Measurements from ENCODE around the gene SLC6A11. TPM values are rescaled to one million over a fixed set of nuclear protein-coding genes. Genes with fewer than 3 reads are reported as not detected.

SLC6A11 gene
- total and polyA plus RNA-seq, 9 of the 15 experiments (the other 6 are each of a cell fraction or from before 2014, with no cell fraction given), result 0.04 TPM; not detected in 8

GRCh38 chr3:10857235-10857634, 41.2 kb downstream of the SLC6A11 start:
- Histone ChIP-seq H3K4me2 (ENCODE audit: insufficient read depth, low read length) (no peak overlapping the region), H3K79me2 (ENCODE audit: control insufficient read depth, insufficient read depth, low read length) (no peaks in the 10 kb centered on the region), H3K36me3 (ENCODE audit: control insufficient read depth, insufficient read depth, low read length) (no peaks in the 10 kb centered on the region), H3K4me3 (no peak overlapping the region), H3K9me3 (replicated peaks; ENCODE audit: control insufficient read depth, insufficient read depth, low read depth, low read length) (no peaks in the 10 kb centered on the region), H2AFZ (ENCODE audit: low read depth, low read length) (no peak overlapping the region), H3K27me3 (ENCODE audit: control insufficient read depth in 2 of 2, insufficient read depth in 2 of 2, low read length in 2 of 2) (peaks cover 5 to 15% of the 10 kb centered on the region in 2 experiments; a peak in 3 of 5 replicates), H3K27ac (ENCODE audit: extremely low read depth, low read depth, low read length) (no peak overlapping the region), H3K9me1 (ENCODE audit: control insufficient read depth, insufficient read depth, low read length) (no peaks in the 10 kb centered on the region), H4K20me1 (replicated peaks; ENCODE audit: control insufficient read depth, insufficient read depth, low read length) (peaks cover 4% of the 10 kb centered on the region; the same call in 1 of the 2 replicates), H3K9ac (ENCODE audit: insufficient read depth in 1 of 2, low read depth in 2 of 2, low read length in 2 of 2) (no peak overlapping the region), H3K4me1 (replicated peaks in 1 of 2; ENCODE audit: control insufficient read depth in 2 of 2, insufficient read depth in 2 of 2, low read length in 2 of 2) (no peaks in the 10 kb centered on the region)
- intact Hi-C loops (cut with micrococcal nuclease), result no loop called here
- WGBS (ENCODE audit: insufficient coverage, low coverage, missing lambda C conversion rate), result 0% methylated on average over 2 of the region's 2 CpGs
- in situ Hi-C loops (cut with MboI), result no loop called here
- no peak for TF ChIP-seq ETV5 (CRISPR knock-in tag; IDR thresholded peaks at IDR 0.05; ENCODE audit: low read depth)
- TF ChIP-seq SPI1 (IDR thresholded peaks at IDR 0.05; ENCODE audit: borderline replicate concordance, low read depth, low read length), result no peak
- FAIRE-seq (no peak), DNase-seq (ENCODE audit: extremely low read depth in 1 of 4, low spot score in 3 of 4) (no peak), ATAC-seq (no peak)
- ChIA-PET CTCF (ENCODE audit: low intra/inter-chr PET ratio) (no interaction called here), POLR2A (no interaction called here)
- BruUV-seq (replicated peaks), result no TSS peak

- Histone ChIP-seq H3K9me1 (ENCODE audit: control insufficient read depth, insufficient read depth, low read length) (no peaks in the 10 kb centered on the region), H3K9ac (ENCODE audit: insufficient read depth in 1 of 2, low read depth in 2 of 2, low read length in 2 of 2) (no peak overlapping the region), H3K27me3 (ENCODE audit: control insufficient read depth in 2 of 2, insufficient read depth in 2 of 2, low read length in 2 of 2) (peaks cover under 1 to 6% of the 10 kb centered on the region in 2 experiments; a peak in 3 of 5 replicates), H3K4me1 (replicated peaks in 1 of 2; ENCODE audit: control insufficient read depth in 2 of 2, insufficient read depth in 2 of 2, low read length in 2 of 2) (no peaks in the 10 kb centered on the region), H3K27ac (ENCODE audit: extremely low read depth, low read depth, low read length) (no peak overlapping the region), H3K4me3 (no peak overlapping the region), H3K4me2 (ENCODE audit: insufficient read depth, low read length) (no peak overlapping the region), H2AFZ (ENCODE audit: low read depth, low read length) (no peak overlapping the region), H3K79me2 (ENCODE audit: control insufficient read depth, insufficient read depth, low read length) (no peaks in the 10 kb centered on the region), H3K9me3 (replicated peaks; ENCODE audit: control insufficient read depth, insufficient read depth, low read depth, low read length) (no peaks in the 10 kb centered on the region), H4K20me1 (replicated peaks; ENCODE audit: control insufficient read depth, insufficient read depth, low read length) (peaks cover 4% of the 10 kb centered on the region; the same call in 1 of the 2 replicates), H3K36me3 (ENCODE audit: control insufficient read depth, insufficient read depth, low read length) (no peaks in the 10 kb centered on the region)
- in situ Hi-C loops (cut with MboI) (no loop called here), intact Hi-C loops (cut with micrococcal nuclease) (no loop called here)
- WGBS (ENCODE audit: insufficient coverage, low coverage, missing lambda C conversion rate), result 0% methylated on average over 3 of the region's 3 CpGs
- no TSS peak for BruUV-seq (replicated peaks)
- POLR2A ChIA-PET, result no interaction called here
- no peak for ATAC-seq
- no peak for DNase-seq (ENCODE audit: extremely low read depth in 1 of 4, low spot score in 3 of 4)
- CTCF ChIA-PET (ENCODE audit: low intra/inter-chr PET ratio), result no interaction called here
- TF ChIP-seq CHD4 (IDR thresholded peaks at IDR 0.05; ENCODE audit: insufficient read depth, insufficient replicate concordance, low read depth, low read length, poor library complexity, severe bottlenecking), result no peak
- no peak for TF ChIP-seq ZNF449 (CRISPR knock-in tag; IDR thresholded peaks at IDR 0.05)
- TF ChIP-seq MED1 (CRISPR knock-in tag; IDR thresholded peaks at IDR 0.05; ENCODE audit: borderline replicate concordance), result no peak
- TF ChIP-seq ETV1 (tag; conservative IDR thresholded peaks at IDR 0.05; ENCODE audit: low read depth), result no peak
- no peak for FAIRE-seq
These were observed 42.1 kb downstream of the SLC6A11 start for GRCh38 chr3:10858091-10858490.

Measured in K562 (cell line).